Activated CD8-positive, alpha-beta memory T cell treated with anti-CD3 and anti-CD28 coated beads for 48 hours (primary cell): ENCODE data around the gene GAS2L2.
A peak's percentile ranks its signal among the peaks of the same experiment; 100 is the strongest.
"Not testable (repeated sequence)": the region's sequence is repeated elsewhere in the genome, so short reads cannot be mapped to it uniquely, and the experiment has no call there.

Source experiments
- DNase-seq, 3 experiments: peaks; one replicate each; pipeline ENCODE4 v3.0.0-alpha.2; 2020; ENCODE audit warnings: low read depth in 2 of 3, low spot score in 2 of 3

The GAS2L2 gene

GRCh38 chr17:35773679-35774425, 20.8 kb upstream of the GAS2L2 start:
- no peak for DNase-seq

DNA sequence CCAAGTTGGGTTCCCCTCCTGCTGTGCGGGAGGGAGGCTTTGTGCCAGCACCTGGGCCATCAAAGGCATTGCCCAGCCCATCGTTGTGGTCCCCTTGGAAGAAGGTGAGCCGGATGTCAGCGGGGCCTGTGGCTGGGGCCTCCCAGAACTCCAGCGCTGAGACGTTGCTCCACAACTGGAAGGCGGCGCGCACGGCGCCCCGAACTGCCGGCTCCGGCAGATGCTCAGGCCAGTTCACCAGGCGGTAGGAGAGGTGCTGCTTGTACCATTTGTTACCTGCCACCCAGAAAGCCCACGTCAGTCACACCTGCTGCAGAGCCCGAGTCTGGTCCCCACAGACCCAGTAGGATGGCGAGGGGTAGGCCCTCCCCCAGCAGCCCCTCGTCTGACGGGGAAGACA, 20.1 kb upstream of the GAS2L2 start:
- DNase-seq, result no peak

DNA sequence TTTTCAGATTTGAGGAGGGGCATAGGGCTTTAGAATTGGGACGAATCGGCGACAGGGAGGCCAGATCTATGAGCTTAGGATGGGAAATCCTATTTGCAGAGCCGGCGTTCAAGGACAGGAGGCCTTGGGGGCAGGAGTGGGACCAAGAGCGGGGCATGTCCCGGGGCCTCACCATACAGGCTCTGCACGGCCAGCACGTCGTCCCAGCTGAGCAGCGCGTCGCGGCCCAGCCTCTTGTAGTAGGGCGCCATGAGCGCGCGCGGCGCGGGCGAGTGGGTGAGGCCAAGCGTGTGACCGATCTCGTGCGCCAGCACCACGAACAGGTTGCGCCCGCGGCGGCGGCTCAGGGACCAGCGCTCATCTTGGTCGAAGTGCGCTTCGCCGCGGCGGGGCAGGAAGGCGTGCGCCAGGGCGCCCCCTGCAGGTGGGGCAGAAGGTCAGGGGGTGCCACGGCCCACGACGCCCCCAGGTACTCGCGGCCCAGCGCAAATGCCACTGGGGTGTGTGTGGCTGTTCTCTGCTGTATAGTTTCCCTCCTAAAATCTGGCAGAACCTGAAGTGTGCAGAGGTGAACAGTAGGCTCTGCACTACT, 17.0 kb upstream of the GAS2L2 start:
- no peak for DNase-seq

GRCh38 chr17:35768797-35769196, 15.8 kb upstream of the GAS2L2 start:
- DNase-seq, result no peak

DNA sequence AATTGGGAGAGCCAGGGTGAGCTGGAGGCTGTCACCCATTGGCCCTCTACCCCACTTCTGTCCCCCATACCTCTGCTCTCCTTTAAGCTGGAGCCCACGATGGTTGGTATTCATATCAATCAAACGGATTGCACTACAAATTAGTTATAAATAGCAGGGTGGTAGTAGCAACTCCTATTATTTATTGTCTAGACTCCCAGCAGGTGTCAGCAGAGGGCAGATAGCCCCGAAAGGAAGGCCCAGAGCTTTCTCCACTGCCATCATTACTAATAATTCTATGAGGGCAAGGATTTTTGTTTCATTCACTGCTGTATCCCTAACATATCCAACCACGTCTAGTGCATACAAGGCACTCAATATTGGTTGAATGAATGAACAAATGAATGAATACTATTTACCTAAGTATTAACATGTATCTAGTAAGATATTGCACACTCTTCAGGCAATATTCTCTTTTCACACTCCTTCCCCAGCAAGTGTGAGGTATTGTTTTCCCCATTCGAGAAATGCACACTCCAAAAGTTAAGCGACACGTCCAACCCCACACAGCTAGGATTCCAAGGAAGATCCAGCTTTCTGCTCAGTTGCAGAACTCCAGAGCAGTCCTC, 14.0 kb upstream of the GAS2L2 start:
- DNase-seq, result no peak

DNA sequence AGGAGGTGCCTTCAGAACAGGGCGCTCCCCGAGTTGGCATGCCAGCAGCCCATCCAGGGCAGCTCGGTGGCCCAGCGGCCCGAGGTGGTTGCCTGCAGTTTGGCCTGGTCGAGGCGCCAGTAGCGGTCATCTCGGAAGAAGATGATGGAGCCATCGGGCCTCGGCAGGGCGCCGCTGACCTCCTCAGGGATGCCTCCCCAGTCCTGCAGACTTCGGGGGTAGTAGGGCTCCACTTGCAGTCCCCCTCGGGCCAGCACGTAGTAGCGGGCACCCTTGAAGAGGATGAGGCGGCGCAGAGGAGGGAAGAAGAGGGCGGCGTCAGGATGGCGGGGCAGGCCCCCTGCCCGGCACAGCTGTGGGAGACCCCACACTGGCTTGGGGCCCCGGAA, 13.4 kb upstream of the GAS2L2 start:
- DNase-seq, result no peak

DNA sequence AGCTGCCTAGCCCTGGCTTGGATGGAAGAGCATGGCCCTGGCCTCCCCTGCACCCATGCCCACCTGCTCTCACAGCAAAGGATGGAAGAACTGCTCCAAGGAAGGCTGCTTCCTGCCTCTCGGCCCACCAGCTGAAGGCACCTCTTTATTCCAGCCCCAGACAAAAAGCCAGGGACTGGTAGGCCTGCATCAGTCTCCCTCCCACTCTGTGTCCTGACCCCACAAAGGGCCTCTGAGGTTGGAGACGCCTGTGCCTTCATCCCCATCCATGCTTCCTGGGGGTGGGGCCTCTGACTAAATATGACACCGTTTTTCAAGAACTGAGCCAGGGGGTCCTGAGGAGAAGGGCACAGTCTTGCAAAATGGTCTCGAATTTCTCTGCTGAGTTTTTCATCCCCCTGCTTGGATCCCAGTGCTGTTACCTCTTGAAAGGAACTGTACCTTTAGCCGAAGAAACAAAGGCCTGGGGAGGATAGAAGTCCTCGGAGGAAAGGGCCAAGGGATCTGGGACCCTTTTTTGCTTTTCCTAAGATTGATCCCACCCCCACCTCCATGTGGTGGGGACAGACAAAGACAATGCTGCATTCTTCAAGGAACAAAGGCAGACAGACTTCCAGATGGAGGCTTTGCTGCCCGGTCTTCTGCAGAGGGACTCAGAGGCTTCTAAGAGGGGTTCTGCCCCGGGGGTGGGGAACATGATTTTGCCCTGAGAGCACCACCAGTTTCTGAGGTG, 12.9 kb upstream of the GAS2L2 start:
- DNase-seq, result no peak

DNA sequence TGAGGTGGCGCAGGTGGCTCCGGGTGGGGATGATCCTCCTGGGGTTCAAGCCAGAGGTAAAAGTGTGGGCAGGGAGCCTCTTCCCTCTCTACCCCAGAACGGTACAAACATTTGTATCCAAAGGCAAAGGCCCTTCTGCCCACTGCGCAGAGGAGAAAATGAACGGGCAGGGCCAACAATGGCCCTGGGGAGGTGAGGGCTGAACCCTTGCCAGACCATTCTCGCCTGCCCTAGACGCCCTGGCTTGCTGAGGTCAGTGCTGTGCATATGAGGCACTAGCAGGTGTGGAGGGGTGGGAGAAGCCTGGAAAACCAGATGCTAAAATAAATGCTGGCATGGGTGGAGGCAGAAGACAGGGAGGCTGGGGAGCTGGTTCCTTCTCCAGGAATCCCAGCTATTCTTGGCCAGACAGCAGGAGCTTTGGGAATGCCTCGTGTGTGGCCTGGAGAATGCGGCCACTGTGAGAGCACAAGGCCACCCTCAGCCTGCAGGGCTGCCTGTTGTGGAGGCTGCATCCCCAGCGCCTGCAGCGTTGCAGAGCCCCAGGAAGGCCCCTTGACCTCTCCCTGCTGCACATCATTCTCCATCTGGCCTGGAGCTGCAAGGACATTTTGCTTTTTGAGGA, 12.2 kb upstream of the GAS2L2 start:
- no peak for DNase-seq

DNA sequence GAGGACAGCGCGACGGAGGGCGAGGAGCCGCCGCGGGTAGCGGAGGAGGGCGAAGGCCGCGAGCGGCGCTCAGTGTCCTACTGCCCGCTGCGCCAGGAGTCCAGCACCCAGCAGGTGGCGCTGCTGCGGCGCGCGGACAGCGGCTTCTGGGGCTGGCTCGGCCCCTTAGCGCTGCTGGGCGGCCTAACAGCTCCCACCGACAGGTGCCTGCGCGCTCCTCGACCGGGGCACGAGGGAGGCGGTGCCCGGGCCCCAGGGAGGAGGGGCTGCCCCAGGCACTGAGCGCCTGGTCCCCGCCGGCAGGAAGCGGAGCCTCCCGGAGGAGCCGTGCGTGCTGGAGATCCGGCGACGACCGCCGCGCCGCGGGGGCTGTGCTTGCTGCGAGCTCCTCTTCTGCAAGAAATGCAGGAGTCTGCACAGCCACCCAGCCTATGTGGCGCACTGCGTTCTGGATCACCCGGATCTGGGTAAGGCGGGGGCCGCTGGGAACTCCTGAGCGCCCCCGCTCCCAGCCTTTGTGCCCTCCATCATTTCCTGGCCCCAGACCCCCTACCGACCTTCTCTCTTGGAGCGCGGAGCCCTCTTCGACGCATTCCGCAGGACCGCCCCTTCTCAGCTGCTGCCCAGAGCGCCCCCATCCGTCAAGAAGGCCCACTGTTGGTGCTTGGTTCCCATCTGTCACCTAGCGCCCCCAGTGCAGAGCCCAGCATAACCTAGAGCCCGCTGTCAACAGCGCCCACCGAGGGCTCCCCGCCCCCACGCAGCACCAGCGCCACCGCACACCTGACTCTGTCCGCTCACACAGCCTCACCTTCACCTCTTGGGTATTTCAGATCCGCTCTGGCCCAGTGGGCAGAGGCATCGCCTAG, 11.3 kb upstream of the GAS2L2 start:
- DNase-seq, result peak; percentile 75 to 88 (median 84)

GRCh38 chr17:35763767-35764122, 10.7 kb upstream of the GAS2L2 start:
- no peak for DNase-seq

GRCh38 chr17:35761601-35762000, 8.6 kb upstream of the GAS2L2 start:
- DNase-seq, result no peak

DNA sequence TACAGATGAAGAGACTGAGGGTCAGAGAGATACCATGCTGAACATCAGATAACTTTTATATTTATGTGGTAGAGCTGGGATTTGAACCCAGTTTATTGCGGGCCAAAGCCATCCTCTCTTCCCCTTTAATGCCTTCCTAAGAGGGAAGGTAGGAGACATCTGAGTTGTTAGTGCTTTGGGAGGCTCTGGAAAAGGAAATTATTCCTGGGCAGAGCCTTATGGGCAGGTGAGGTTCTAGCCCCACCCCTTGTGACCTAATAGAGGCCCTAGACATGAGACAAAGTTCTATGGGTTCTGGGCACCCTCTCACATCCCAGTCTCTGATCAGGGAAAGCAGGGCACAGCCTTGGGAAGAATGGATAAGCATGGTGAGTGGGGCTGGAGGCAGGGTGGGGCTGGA, 7.5 kb upstream of the GAS2L2 start, which contains the start of gene C17orf50:
C17orf50 (plus strand) TSS at position 301 of the 400 bp plus-strand sequence; CDS start at position 356, 55 bp downstream.
- no peak for DNase-seq

DNA sequence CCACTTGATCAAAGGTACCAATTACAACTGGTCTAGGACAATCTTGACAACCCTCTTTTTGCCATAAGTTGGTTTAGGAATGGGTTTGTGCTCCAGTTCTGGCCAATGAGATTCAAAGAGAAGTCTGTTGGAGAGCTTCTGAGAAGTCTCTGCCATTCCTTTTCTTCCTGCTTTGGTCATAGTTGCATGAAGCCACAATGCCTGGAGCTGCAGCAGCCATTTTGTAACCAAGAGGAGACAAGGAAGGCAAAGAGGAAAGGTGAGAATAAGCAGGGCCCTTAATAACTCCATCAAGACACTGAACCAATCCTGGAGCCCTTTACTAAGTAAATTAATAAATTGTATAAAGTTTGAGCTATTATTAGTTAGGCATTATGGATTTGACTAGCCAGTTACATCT, 4.2 kb upstream of the GAS2L2 start:
- DNase-seq, result no peak

DNA sequence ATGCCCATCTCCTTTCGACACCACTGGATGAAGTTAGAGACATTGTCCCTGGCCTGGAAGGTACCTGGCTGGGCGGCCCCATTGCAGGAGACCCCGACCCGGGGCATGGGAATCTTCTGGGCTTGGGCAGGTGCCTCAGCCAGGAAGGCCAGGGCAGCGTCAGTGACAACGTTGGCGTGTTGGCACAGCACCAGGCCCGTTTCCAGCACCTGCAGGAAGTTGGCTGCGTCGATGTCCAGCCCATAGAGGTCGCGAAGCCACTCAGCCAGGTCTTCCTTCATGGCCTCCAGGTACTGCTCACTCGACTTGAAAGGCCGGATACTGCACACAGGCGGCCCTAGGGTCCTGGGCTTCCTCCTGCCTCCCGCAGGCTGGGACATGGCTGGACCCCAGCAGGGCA, 568 bp downstream of the GAS2L2 start:
- no peak for DNase-seq

DNA sequence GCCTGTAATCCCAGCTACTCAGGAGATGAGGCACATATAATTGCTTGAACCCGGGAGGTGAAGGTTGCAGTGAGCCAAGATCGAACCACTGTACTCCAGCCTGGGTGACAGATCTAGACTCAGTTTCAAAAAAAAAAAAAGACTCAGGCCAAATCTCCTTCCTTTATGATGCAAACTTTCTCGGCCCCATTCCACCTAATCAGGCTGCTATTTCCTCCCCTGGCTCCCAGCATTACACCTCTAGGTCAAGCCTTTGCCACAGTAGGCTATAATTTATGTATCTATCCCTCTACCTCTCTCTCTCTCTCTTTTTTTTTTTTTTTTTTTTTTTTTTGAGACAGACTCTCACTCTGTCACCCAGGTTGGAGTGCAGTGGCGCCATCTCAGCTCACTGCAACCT, 1.5 kb downstream of the GAS2L2 start:
- DNase-seq, result not testable (repeated sequence)

GRCh38 chr17:35750526-35751395, 2.3 kb downstream of the GAS2L2 start:
- DNase-seq, result no peak

GRCh38 chr17:35749560-35750412, 3.3 kb downstream of the GAS2L2 start:
- no peak for DNase-seq

DNA sequence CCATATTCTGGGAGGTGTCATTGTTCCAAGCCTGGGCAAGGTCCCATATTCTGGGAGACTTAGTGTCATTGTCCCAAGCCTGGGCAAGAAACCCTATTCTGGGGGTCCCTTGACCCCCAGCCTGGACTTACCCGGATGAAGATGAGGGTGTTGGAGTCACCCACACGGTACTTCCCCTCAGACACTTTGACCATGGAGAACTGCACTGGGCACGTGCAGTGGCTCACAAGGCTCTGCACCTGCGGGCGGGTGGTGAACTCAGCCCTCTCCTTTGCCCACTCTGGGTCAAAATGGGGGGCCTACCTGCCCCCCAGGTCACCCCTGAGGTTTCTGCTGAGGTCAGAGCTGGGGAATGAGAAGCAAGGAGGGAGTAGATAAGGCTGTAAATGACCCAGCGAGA, 4.1 kb downstream of the GAS2L2 start:
- DNase-seq, result no peak
